ES-I3 (cell line): ENCODE measurements around the gene CRB2.
"Not testable (repeated sequence)": the region's sequence is repeated elsewhere in the genome, so short reads cannot be mapped to it uniquely, and the experiment has no call there.

Experiments
- H3K36me3 ChIP-seq: 2 replicates; pipeline ENCODE4 v1.6.1; 2013; ENCODE audit warnings: mild to moderate bottlenecking, low read length, control low read depth, moderate library complexity; ENCODE audit not compliant: insufficient read depth
- H3K4me1 ChIP-seq: 2 replicates; pipeline ENCODE4 v1.6.1; 2013; ENCODE audit warnings: mild to moderate bottlenecking, control low read depth, low read length; ENCODE audit not compliant: insufficient read depth
- H3K9ac ChIP-seq: 2 replicates; pipeline ENCODE4 v1.6.1; 2013; ENCODE audit warnings: low read depth, mild to moderate bottlenecking, low read length, moderate library complexity
- H3K9me3 ChIP-seq: 2 replicates; pipeline ENCODE4 v1.6.1; 2013; ENCODE audit warnings: mild to moderate bottlenecking, low read length, moderate library complexity; ENCODE audit not compliant: control insufficient read depth, insufficient read depth

The CRB2 gene

GRCh38 chr9:123389070-123389469 is 33.1 kb downstream of the CRB2 start:
- H3K9ac ChIP-seq, result no peak overlapping the region

GRCh38 chr9:123389698-123390097 is 33.7 kb downstream of the CRB2 start:
- H3K9ac ChIP-seq, result no peak overlapping the region
- H3K4me1 ChIP-seq, result no peaks in the 10 kb centered on the region
- H3K36me3 ChIP-seq, result no peaks in the 10 kb centered on the region
- no peaks in the 10 kb centered on the region for H3K9me3 ChIP-seq

More at GRCh38 chr9:123389070-123389469, 33.1 kb downstream of the CRB2 start:
- Histone ChIP-seq H3K9me3 (no peaks in the 10 kb centered on the region), H3K36me3 (no peaks in the 10 kb centered on the region), H3K4me1 (no peaks in the 10 kb centered on the region)

GRCh38 chr9:123390337-123391135 is 34.5 kb downstream of the CRB2 start:
- Histone ChIP-seq H3K9me3 (no peaks in the 10 kb centered on the region), H3K36me3 (no peaks in the 10 kb centered on the region), H3K4me1 (no peaks in the 10 kb centered on the region), H3K9ac (no peak overlapping the region)

- Histone ChIP-seq H3K4me1 (no peaks in the 10 kb centered on the region), H3K9me3 (no peaks in the 10 kb centered on the region), H3K36me3 (no peaks in the 10 kb centered on the region), H3K9ac (no peak overlapping the region)
These were observed 35.2 kb downstream of the CRB2 start for GRCh38 chr9:123391233-123391632.

GRCh38 chr9:123391946-123392345 is 35.9 kb downstream of the CRB2 start:
- H3K9me3 ChIP-seq, result no peaks in the 10 kb centered on the region
- no peaks in the 10 kb centered on the region for H3K4me1 ChIP-seq
- H3K9ac ChIP-seq, result no peak overlapping the region
- H3K36me3 ChIP-seq, result no peaks in the 10 kb centered on the region

- Histone ChIP-seq H3K36me3 (no peaks in the 10 kb centered on the region), H3K4me1 (no peaks in the 10 kb centered on the region), H3K9me3 (no peaks in the 10 kb centered on the region), H3K9ac (no peak overlapping the region)
These were observed 36.8 kb downstream of the CRB2 start for GRCh38 chr9:123392802-123393201.

- no peaks in the 10 kb centered on the region for H3K4me1 ChIP-seq
- no peaks in the 10 kb centered on the region for H3K36me3 ChIP-seq
- no peak overlapping the region for H3K9ac ChIP-seq
- no peaks in the 10 kb centered on the region for H3K9me3 ChIP-seq
These were observed 38.6 kb downstream of the CRB2 start for GRCh38 chr9:123394291-123395235.

GRCh38 chr9:123395276-123395688 is 39.3 kb downstream of the CRB2 start:
- H3K36me3 ChIP-seq, result no peaks in the 10 kb centered on the region
- H3K9ac ChIP-seq, result no peak overlapping the region
- no peaks in the 10 kb centered on the region for H3K9me3 ChIP-seq
- H3K4me1 ChIP-seq, result no peaks in the 10 kb centered on the region

- no peaks in the 10 kb centered on the region for H3K9me3 ChIP-seq
- H3K36me3 ChIP-seq, result no peaks in the 10 kb centered on the region
- no peak overlapping the region for H3K9ac ChIP-seq
- no peaks in the 10 kb centered on the region for H3K4me1 ChIP-seq
These were observed 39.9 kb downstream of the CRB2 start for GRCh38 chr9:123395689-123396511.

GRCh38 chr9:123397975-123398374 is 42.0 kb downstream of the CRB2 start:
- Histone ChIP-seq H3K9ac (no peak overlapping the region), H3K9me3 (no peaks in the 10 kb centered on the region), H3K4me1 (no peaks in the 10 kb centered on the region), H3K36me3 (no peaks in the 10 kb centered on the region)

GRCh38 chr9:123398938-123399337 is 42.9 kb downstream of the CRB2 start:
- H3K9ac ChIP-seq, H3K9me3 ChIP-seq, H3K36me3 ChIP-seq, H3K4me1 ChIP-seq: not testable (repeated sequence)

- Histone ChIP-seq H3K9me3 (no peaks in the 10 kb centered on the region), H3K4me1 (no peaks in the 10 kb centered on the region; the same call in 1 of the 2 replicates), H3K36me3 (no peaks in the 10 kb centered on the region), H3K9ac (no peak overlapping the region)
These were observed 43.9 kb downstream of the CRB2 start for GRCh38 chr9:123399803-123400378.

GRCh38 chr9:123400926-123401503 is 45.0 kb downstream of the CRB2 start:
- no peaks in the 10 kb centered on the region for H3K9me3 ChIP-seq
- no peak overlapping the region for H3K9ac ChIP-seq
- H3K36me3 ChIP-seq, result no peaks in the 10 kb centered on the region
- H3K4me1 ChIP-seq, result peaks cover 3% of the 10 kb centered on the region
